ENCODE data around the gene PTK7.
"Not testable (repeated sequence)": the region's sequence is repeated elsewhere in the genome, so short reads cannot be mapped to it uniquely, and the experiment has no call there.

Gene PTK7

DNA sequence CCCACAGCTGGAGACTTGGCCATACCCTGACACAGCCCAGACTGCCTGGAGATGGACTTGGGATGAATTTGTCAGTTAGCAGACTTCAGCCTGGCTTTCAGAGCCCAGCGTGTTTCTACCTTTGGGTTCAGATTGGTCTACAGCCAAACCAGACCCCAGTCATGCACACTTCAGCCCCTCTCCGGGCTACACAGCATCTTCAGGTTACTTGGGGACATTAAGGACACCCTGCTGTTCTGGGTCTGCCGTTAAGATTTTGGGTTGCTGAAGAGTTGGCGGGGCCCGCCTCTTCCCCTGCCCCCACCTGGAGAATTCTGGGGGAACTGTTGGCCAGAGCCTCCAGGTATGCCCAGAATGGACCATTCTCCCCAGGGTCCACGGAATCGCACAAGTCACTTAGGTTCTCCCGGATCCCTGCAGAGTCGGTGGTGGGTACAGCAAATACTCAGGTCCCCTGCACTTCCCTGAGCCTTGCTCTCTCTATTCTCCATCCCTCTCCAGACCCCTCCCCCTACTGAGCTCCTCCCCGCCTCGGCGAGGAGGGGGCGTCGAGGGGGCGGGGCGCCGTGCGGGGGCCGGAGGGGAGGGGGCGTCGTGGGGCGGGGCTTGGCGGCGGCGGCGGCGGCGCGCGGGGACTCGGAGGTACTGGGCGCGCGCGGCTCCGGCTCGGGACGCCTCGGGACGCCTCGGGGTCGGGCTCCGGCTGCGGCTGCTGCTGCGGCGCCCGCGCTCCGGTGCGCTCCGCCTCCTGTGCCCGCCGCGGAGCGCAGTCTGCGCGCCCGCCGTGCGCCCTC is at the start of gene PTK7:
PTK7 (plus strand) TSS at position 645 of the 794 bp plus-strand sequence. CDS start 175 bp downstream, outside the sequence.
- no peak for DNase-seq

DNA sequence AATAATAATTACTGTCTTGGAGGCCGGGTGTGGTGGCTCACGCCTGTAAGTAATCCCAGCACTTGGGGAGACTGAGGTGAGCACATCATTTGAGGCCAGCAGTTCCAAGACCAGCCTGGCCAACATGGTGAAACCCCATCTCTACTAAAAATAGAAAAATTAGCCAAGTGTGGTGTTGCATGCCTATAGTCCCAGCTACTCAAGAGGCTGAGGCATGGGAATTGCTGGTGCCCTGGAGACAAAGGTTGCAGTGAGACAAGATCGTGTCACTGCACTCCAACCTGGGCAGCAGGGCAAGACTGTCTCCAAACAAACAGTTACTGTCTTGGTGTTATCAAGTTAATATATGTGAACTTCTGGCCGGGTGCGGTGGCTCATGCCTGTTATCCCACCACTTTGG is 49.7 kb upstream of the PTK7 start:
- DNase-seq = no peak

DNA sequence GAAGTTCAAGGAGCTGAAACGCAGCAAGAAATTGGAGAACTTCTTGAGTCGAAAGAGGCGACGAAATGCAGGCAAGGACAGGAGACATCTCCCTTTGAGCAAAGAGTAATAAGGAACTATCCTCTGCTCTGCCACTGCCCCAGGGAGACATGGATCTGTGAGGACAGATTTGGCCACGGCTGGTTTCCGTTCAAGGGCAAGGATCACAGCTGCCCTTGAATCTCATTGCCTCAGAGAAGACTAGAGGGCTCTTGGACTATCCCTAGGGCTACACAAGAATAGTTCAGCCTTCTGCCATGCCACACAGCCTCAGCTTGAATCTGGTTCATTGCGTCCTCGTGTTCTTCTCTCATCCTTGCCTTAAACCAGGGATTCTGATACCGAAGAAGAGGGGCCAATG is 47.0 kb upstream of the PTK7 start:
- no peak for DNase-seq

DNA sequence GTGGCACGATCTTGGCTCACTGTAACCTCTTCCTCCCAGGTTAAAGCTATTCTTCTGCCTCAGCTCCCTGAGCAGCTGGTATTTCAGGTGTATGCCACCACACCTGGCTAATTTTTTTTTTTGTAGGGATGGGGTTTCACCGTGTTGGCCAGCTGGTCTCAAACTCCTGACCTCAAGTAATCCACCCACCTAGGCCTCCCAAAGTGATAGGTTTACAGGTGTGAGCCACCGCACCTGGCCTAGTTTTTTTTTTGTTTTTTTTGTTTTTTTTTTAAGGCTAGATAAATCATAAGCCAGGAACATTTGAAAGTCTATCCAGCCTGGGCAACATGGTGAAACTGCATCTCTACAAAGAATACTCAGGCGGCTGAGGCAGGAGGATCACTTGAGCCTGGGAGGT is 43.8 kb upstream of the PTK7 start:
- no peak for DNase-seq

DNA sequence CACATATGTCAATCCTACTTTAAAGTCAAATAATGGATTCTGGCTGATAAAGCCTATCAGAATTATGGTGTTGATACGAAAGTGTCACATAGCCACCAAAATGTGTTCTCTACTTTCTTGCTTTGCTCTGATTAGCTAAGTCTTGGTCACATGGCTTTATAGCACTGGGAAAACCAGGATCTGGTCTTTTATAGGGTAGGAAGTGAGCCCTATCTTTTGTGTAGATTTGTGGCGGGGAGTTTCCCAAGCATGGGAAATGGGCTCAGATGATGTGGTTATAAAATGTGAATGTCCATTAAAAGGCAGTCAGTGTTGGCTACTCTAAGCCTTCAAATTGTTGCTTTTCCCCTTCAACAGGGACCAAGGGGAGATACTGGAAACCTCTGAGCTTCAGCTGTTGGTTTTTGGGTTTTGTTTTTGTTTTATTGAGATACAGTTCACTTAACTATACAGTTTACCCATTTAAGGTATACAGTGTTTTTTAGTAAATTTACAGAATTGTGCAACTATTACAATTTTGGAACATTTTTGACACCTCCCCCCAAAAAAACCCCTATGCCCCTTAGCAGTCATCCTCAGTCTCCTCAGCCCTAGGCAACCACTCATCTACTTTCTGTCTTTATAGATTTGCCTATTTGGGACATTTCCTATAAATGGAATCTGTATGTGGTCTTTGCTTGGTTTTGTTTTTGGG is 42.5 kb upstream of the PTK7 start:
- no peak for DNase-seq

DNA sequence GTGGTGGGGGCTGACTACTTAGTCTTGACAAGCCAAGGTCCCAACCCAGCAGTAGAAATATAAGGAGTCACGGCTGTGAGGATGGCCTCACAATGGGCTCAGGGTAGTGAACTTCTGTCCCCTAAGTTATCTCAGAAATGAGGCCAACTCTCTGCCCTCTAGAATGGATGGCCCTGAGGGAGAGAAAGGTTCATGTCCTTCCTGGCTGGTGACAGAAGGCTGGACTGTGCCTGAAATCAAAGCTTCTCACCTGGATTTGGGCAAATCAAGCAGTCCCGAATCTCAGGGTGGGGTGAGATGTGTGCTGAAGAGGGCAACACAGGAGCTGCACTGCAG is 42.0 kb upstream of the PTK7 start:
- DNase-seq = no peak

DNA sequence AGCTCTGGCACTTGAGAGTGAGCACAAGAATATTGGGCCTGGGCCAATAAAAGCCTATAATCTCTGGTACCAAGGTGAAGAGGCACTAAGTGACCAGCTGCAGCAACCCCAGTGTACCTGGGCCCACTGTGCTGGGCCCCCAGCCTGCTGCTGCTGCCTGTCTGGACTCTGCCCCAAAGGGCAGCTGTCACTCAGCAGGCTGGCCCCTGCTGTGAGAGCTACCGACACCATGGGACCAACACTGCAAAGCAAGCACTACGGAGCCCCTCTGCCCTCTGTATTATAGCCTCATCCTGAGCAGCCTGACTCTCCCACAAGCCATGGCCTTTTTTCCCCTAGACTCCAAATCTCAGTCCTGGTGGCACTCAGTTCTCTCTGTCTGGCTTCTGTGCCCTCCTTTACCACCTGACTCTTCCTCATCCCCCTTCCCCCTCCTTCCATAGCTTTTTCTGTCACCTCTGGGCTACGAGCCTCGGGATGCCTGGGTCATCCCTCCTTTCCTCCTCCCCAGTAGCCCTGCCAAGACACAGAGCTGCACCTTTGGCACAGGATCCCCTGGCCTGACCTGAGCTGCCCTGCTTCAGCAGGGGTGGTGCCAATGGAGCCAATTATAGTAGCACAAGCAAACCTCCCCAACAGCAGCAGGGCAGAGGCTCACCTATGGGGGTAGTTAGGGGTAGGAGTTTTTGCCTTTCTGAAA is 40.5 kb upstream of the PTK7 start:
- no peak for DNase-seq

DNA sequence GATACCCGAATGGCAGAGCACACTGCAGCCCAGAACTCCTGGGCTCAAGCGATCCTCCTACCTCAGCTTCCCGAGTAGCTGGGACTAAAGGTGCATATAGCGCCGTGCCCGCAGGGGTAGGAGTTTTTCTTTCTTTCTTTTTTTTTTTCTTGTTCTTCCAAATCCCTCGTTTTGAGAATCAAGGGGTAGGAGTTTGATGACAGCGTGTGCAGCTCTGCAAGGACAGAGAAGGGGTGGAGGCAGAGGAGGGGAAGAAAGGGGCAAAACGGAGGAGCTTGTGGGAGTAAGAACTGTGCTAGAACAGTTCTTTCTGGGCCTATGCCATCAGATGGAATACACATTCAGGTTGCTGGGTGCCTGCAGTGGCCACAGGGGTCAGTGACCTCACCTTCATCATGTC is 39.4 kb upstream of the PTK7 start:
- no peak for DNase-seq

DNA sequence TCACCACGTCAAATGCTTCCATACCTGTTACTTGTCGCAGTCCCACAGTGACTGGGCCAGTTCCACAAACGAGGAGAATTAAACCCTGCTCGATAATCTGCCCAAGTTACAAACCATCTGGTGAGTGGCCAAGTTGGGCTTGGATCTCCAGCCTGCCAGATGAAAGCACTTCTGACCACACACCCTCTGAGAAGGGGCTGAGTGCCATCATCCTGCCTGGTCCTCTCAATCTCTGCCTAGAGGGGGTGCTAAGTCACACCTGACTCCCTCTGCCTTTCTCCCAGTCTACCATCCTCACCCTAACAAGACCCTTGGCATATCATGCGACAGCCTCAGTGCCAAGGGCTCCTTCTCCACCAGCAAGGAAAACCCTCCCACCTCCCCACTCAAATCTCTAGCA is 38.9 kb upstream of the PTK7 start:
- DNase-seq = no peak

DNA sequence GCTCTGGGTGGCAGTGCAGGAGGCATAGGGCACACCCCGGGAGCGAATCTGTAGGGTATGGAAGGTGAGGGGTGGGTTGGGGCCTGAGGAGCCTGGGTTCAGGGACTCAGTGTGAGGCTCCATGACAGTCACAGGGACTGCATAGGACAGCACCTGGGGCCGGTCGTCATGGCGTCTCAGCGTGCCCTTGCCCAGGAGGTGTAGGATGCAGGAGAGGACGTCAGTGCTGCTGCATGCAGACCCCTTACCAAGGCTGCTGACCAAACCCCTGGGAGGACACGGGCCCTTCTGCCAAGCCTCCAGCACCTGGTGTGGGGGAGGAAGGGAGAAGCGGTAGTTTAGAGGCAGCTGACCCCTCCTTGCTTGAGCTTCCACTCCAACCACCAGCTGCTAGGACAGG is 38.4 kb upstream of the PTK7 start:
- DNase-seq = no peak

DNA sequence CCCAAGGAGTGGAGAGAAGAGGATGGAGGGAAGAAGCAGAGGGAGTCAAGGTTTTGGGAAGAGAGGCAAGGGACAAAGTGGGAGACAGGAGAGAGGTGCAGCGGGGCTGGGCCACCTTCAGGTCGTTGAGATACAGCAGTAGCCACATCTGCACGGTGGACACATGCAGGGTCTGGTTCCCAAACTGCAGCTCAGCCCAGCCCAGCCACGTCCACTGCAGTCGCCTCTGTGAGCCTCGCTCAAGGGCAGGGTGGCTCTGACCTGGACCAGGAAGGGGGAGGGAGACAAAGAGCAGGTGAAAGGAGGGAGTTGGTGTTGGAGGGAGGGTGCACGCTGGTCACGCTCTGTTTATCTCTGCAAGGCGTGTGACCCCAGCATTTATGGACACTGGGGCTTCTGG is 37.4 kb upstream of the PTK7 start:
- DNase-seq = no peak

DNA sequence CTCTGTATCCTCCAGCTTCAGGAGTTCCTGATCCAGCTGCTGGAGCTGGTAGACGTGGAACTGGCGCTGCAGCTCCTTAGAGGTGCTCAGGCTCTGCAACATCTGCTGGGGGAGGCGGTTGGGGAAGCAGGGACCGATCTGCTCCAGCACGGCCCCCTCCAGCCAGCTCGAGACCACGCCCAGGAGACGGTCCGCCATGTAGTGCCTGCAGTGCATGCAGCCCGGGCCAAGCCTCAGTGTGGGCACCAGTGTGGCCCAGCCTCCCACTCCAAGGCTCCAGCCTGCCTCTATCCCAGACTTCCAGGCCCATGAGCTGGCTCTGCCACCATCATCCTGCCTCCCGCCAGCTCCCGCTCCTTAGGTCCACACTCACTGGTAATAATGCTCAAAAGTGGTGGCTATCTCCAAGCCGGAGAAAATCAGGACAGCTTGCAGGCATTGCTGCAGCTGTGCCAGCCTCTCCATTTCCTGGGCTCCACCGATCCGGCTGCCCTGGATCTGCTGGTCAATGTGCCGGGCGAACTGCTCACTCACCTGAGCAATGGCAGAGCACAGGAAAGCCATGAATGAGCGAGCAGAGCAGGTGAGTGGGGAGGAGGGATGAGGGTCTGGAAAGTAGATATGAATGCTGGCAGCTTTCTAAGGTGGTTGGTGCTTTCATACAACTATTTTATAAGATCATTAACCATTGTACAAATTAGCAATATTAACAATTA is 35.4 kb upstream of the PTK7 start:
- no peak for DNase-seq

DNA sequence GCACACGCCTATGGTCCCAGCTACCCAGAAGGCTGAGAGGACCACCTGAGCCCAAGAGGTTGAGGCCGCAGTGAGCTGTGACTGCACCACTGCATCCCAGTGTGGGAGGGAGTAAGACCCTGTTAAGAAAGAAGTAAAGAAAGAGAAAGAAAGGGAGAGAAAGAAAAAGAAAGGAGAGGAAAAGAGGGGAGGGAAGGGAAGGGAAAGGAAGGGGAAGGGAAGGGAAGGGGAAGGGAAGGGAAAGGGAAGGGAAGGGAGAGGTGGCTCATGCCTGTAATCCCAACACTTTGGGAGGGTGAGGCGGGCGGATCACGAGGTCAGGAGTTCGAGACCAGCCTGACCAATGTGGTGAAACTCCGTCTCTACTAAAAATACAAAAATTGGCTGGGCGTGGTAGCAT is 34.6 kb upstream of the PTK7 start:
- DNase-seq = not testable (repeated sequence)

DNA sequence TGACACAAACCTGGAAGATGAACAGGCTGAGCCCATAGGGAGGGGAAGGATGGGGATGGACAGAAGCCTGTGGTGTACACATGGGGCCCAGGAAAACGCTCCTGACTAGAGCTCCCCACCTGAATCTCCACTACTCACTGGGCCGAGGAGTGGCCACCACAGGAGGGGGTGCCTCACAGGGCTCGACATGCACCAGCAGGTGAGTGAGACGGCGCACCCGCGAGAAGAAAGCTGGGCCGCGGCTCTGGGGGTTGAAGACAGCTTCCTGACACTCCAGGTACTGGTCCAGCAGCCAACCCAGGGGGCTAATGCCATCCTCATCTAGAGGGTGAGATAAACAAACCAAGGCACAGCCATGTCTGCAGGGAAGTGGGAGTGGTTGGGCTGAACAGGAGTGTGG is 32.8 kb upstream of the PTK7 start:
- DNase-seq = no peak

DNA sequence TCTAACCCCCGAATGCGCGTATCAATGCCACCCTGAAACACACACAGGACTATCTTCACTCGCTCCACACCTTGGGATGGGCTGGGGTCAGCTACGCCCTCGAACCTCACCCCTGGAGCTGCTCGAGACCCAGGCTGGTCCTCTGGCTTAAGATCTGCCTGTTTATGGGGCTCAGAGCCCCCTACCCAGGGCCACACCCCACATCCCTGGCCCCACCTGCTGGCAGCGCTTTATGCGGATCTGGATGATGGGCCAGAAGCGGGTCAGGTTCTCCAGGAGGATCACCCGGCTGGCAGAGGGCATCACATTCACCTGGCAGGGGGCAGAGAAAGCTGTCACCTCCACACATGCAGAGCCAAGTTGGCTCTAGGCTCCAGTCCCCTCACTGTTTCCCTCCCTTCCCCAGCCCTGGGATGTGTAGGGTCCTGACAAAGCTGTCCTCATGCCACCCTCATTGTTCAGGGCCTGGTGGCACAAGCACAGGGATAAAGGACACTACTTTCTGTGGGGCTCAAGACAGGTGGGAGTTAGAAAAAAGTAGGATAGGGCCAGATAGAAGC is 30.7 kb upstream of the PTK7 start:
- no peak for DNase-seq

DNA sequence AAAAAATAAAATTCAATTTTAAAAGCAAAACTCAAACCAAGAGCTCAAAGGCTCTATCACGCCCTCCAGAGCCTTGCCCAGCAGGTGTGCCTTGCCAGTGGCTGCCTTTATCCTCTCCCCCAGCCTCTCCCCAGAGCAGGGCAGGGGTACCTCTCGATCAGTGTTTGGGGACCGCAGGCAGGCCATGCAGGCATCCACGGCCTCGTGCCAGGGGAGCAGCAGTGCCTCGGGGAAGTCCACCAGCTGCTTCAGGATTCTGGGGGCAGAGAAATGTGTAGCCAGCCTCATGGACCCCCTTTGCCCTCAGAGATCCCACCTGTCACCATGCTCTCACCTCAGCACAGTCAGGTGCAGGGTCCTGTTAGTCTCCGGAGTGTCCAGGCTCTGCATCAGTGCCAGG is 28.1 kb upstream of the PTK7 start:
- DNase-seq = no peak

DNA sequence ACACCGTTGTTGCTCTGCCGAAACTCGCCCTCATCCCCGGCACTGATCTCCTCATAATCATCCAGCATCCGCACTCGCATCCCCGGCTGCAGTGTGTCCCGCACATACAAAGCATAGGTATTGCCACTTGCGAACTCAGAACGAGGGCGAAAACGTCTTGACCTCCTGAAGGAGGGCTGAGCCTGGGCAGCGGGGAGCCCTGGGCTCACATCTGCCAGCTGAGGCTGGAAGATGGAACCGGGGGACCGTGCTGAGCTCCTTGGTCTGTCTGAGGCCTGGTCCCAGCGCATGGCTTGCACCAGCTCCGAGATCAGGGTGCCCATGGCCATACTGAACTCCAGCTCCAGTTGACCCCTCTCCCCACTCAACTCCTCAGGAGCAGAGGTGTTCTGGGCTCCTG is 25.1 kb upstream of the PTK7 start:
- no peak for DNase-seq

DNA sequence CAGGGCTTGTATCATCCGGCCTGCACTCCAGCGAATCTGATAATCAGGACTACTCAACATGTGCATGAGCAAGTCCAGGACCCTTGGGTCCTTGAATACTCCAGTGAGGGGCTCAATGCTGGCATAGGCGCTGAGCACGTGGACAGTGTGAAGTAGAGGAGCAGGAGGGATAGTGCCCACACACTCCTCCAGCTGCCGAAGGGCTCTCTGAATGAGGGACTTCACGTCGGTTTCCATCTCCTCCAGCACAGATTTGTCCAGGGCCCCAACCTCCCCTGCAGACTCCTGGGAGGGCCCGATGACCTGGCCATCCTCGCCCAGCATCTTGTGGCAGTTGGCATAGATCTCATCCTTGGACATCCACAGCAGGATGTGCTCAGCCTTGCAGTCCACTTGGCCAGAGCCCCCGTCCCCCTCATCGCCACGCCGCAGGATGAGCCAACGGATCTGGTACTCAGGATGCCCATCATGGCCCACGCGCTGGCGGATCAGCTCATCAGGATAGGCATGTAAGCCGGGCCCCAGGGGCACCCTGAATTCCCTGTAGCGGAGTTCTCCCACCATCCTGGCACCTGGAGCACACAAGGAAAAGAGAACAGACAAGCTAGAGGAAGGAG is 23.8 kb upstream of the PTK7 start:
- no peak for DNase-seq

DNA sequence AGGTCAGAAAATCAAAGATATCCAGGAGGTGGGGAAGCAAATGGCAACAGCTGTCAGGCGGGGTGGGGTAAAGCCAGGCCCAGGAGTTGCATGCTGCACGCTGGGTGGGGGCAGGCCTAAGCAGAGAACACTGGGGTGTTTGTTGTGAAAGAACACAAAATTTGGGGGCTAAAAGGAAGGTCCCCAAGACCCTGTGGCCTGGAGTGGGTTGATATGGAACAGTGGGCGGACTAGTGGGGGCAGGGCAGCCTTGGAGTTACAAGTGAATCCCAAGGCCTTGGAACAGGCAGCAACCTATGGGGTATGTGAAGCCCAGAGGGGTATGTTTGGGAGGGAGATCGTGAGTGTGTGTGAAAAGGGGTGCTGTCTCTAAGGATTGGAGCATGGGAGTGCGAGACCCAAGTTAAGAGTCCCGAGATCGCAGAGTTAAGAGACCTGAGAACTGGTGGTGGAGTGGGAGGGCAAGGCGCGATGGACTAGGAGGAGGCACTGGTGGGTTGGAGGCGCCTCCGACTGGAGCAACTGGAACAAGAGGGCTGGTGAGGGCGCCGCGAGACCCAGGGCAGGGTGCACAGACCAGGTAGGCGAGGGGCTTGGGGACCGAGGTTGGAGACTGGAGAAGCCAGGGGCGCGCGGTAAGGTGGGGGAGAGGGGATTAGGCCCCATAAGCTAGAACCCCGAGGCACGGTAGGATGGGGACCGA is 23.1 kb upstream of the PTK7 start:
- no peak for DNase-seq

DNA sequence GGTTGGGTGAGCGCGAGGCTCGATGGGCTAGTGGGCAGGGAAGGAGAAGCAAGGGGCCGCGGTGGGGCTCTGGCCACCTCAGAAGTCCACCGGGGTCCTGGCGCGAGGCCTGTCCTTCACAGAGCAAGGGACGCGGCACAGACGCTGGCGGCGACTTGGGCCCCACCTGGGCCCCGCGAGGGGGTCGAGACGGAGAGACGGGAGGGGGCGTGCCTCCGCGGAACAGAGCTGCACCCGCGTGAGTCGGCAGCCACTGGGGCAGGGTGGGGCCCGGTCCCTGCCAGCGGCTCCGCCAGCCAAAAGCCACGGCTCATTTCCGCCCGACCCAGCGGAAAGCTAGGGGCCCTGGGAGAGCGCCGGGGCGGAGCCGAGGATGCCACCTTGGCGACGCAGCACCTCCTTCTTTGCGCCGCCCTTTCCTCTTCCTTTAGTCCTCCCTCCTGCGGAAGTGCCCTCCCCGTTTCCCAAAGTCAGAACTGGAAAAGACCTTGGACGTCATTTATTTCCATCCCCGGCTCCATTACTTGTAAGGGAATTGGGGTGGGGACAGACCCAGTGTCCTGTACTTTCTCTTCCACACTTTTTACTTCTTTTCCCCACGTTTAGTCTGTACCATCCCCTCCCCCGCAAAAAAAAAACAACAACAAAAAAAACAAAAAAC is 22.4 kb upstream of the PTK7 start, which contains the start of gene CUL7:
CUL7 (minus strand) TSS at position 307 of the 661 bp plus-strand sequence. CDS start 1,063 bp downstream, outside the sequence.
- DNase-seq = peak; percentile 83

DNA sequence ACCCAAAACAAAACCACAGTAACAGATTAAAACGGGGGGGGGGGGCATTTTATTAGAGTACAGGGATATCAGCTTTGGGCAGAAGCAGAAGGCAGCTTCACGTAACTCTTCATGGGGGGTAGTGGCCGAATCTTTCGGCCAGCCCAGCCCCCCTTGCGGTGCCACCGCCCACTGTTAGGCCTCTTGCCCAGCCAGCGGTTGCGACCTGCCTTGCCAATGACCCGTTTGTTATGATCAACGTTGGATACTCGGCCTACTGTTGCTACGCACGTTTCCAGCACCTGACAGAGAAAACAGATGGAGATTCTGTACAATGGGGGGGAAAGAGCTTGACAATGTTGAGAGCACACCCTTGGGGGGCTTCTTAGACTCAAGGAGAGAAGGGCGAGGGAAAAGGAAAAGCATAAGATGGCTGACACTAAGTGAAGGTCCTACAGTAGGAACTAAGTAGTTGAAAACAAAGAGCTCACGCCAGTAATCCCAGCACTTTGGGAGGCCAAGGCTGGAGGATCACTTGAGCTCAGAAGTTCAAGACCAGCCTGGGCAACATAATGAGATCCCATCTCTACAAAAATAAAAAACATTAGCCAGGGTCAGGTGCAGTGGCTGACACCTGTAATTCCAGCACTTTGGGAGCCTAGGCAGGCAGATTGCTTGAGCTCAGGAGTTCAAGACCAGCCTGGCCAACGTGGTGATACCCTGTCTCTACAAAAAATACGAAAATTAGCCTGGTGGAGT is 21.7 kb upstream of the PTK7 start:
- DNase-seq = no peak

All from GF-D8 (cell line).